ENCODE data around the gene RXRA.

RXRA gene

GRCh38 chr9:134360180-134360759 lies 34.0 kb downstream of the RXRA start:
- Mint-ChIP-seq H3K4me3 (no peak overlapping the region), H3K9me3 (no peaks in the 10 kb centered on the region), H3K4me1 (peaks cover 14% of the 10 kb centered on the region), H3K27me3 (ENCODE audit: low read depth, poor library complexity) (peaks cover 3% of the 10 kb centered on the region), H3K27ac (no peak overlapping the region), H3K36me3 (ENCODE audit: low read depth) (no peaks in the 10 kb centered on the region)
- TF ChIP-seq CTCF (IDR thresholded peaks at IDR 0.05): no peak
- DNase-seq: no peak

- Mint-ChIP-seq H3K27me3 (ENCODE audit: low read depth, poor library complexity) (peaks cover 3% of the 10 kb centered on the region), H3K4me1 (peaks cover 18% of the 10 kb centered on the region), H3K36me3 (ENCODE audit: low read depth) (no peaks in the 10 kb centered on the region), H3K9me3 (no peaks in the 10 kb centered on the region), H3K4me3 (no peak overlapping the region), H3K27ac (no peak overlapping the region)
- DNase-seq: no peak
- no peak for TF ChIP-seq CTCF (IDR thresholded peaks at IDR 0.05)
Observed at GRCh38 chr9:134360897-134361296, 34.6 kb downstream of the RXRA start.

DNA sequence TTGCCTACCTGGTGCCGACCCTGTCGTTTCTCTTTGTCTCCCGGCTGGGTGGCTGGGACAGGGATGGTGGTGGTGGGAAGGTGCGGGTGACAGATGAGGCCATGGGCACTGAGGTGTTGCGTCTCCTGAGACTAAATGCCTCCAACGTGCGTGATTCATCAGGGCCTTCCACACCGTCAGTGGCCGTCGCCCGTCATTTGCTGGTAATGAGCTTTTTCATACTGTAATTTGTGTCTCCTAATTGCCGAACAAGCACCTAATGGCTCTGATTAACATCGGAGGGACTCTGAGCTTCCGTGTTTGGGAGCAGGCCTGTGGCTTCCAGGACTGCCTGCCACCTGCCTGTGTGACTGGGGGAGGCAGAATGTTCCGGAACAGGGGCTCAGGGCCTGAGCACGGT lies 35.2 kb downstream of the RXRA start:
- Mint-ChIP-seq H3K4me1 (peaks cover 18% of the 10 kb centered on the region), H3K27me3 (ENCODE audit: low read depth, poor library complexity) (peaks cover 3% of the 10 kb centered on the region), H3K9me3 (no peaks in the 10 kb centered on the region), H3K4me3 (no peak overlapping the region), H3K27ac (no peak overlapping the region), H3K36me3 (ENCODE audit: low read depth) (no peaks in the 10 kb centered on the region)
- no peak for TF ChIP-seq CTCF (IDR thresholded peaks at IDR 0.05)
- DNase-seq: no peak

- no peak for TF ChIP-seq CTCF (IDR thresholded peaks at IDR 0.05)
- peaks cover 3% of the 10 kb centered on the region for H3K27me3 Mint-ChIP-seq (ENCODE audit: low read depth, poor library complexity)
- no peak for DNase-seq
- no peaks in the 10 kb centered on the region for H3K9me3 Mint-ChIP-seq
- no peak overlapping the region for H3K27ac Mint-ChIP-seq
- peaks cover 23% of the 10 kb centered on the region for H3K4me1 Mint-ChIP-seq
- no peaks in the 10 kb centered on the region for H3K36me3 Mint-ChIP-seq (ENCODE audit: low read depth)
- H3K4me3 Mint-ChIP-seq: no peak overlapping the region
Observed at GRCh38 chr9:134361843-134362414, 35.7 kb downstream of the RXRA start.

GRCh38 chr9:134363450-134363849 lies 37.2 kb downstream of the RXRA start:
- Mint-ChIP-seq H3K36me3 (ENCODE audit: low read depth) (no peaks in the 10 kb centered on the region), H3K4me1 (peaks cover 24% of the 10 kb centered on the region), H3K9me3 (no peaks in the 10 kb centered on the region), H3K27ac (no peak overlapping the region), H3K4me3 (no peak overlapping the region), H3K27me3 (ENCODE audit: low read depth, poor library complexity) (peaks cover 3% of the 10 kb centered on the region)
- DNase-seq: no peak
- no peak for TF ChIP-seq CTCF (IDR thresholded peaks at IDR 0.05)

All from nephron progenitor cell (in vitro differentiated cells).